Astrocyte (in vitro differentiated cells and primary cell): ENCODE data around the gene CAND1. TPM values are rescaled to one million over a fixed set of nuclear protein-coding genes. Genes with fewer than 3 reads are reported as not detected.

ENCODE experiments used
- DNase-seq: peaks from one replicate; pipeline ENCODE4 v3.0.0-alpha.2; 2010; ENCODE audit warnings: low read depth
- FAIRE-seq: peaks from 2 replicates; lab custom pipeline; 2011; peaks lifted over from hg19 to GRCh38; lab: Jason Lieb, UNC
- H2AFZ ChIP-seq: 2 replicates; pipeline ENCODE4 v1.6.0; 2012; ENCODE audit warnings: low read depth, low read length, inconsistent platforms
- H3K27ac ChIP-seq: 2 replicates; pipeline ENCODE4 v1.5.1; 2011; ENCODE audit warnings: low read depth, low read length, inconsistent platforms
- H3K27me3 ChIP-seq: 2 replicates; pipeline ENCODE4 v1.6.0; 2011; ENCODE audit warnings: low read length, inconsistent platforms; ENCODE audit not compliant: insufficient read depth
- H3K36me3 ChIP-seq: 2 replicates; pipeline ENCODE4 v1.5.1; 2011; ENCODE audit warnings: low read length, inconsistent platforms; ENCODE audit not compliant: insufficient read depth
- H3K4me1 ChIP-seq: 2 replicates; pipeline ENCODE4 v1.5.1; 2011; ENCODE audit warnings: low read length, inconsistent platforms; ENCODE audit not compliant: insufficient read depth
- H3K4me2 ChIP-seq: 2 replicates; pipeline ENCODE4 v1.6.0; 2012; ENCODE audit warnings: low read length, inconsistent platforms
- H3K4me3 ChIP-seq: 2 replicates; pipeline ENCODE4 v1.5.1; 2011; ENCODE audit warnings: low read depth, mild to moderate bottlenecking, low read length, inconsistent platforms; ENCODE audit not compliant: insufficient read depth
- H3K79me2 ChIP-seq: 2 replicates; pipeline ENCODE4 v1.6.0; 2012; ENCODE audit warnings: mild to moderate bottlenecking, low read length, inconsistent platforms; ENCODE audit not compliant: insufficient read depth
- H3K9ac ChIP-seq: 2 replicates; pipeline ENCODE4 v1.6.0; 2012; ENCODE audit warnings: mild to moderate bottlenecking, low read length, inconsistent platforms
- H3K9me3 ChIP-seq: 2 replicates; pipeline ENCODE4 v1.5.1; 2012; ENCODE audit warnings: low read depth, mild to moderate bottlenecking, low read length, inconsistent platforms; ENCODE audit not compliant: insufficient read depth
- H4K20me1 ChIP-seq: 2 replicates; pipeline ENCODE4 v1.6.0; 2012; ENCODE audit warnings: low read length, inconsistent platforms; ENCODE audit not compliant: insufficient read depth
- H3K27ac Mint-ChIP-seq: one replicate; pipeline ENCODE4 v1.8.0; 2021; ENCODE audit warnings: mild to moderate bottlenecking, mixed read lengths; ENCODE audit not compliant: unreplicated experiment
- H3K27me3 Mint-ChIP-seq: one replicate; pipeline ENCODE4 v1.8.0; 2021; ENCODE audit warnings: low read depth, mixed read lengths; ENCODE audit not compliant: unreplicated experiment
- H3K36me3 Mint-ChIP-seq: one replicate; pipeline ENCODE4 v1.8.0; 2021; ENCODE audit warnings: low read depth, mixed read lengths; ENCODE audit not compliant: unreplicated experiment
- H3K4me1 Mint-ChIP-seq: one replicate; pipeline ENCODE4 v1.8.0; 2021; ENCODE audit warnings: low read depth, mixed read lengths; ENCODE audit not compliant: unreplicated experiment
- H3K4me3 Mint-ChIP-seq: one replicate; pipeline ENCODE4 v1.8.0; 2021; ENCODE audit warnings: mild to moderate bottlenecking, moderate library complexity, mixed read lengths; ENCODE audit not compliant: unreplicated experiment
- H3K9me3 Mint-ChIP-seq: one replicate; pipeline ENCODE4 v1.8.0; 2021; ENCODE audit warnings: mild to moderate bottlenecking, mixed read lengths; ENCODE audit not compliant: unreplicated experiment
- EZH2 ChIP-seq: IDR thresholded peaks from 2 replicates; pipeline ENCODE4 v1.6.1; 2012; ENCODE audit warnings: mild to moderate bottlenecking, low read length, inconsistent platforms; ENCODE audit not compliant: insufficient read depth
- total RNA-seq: library from RNA; stranded (reverse); gene quantifications from 2 replicates; pipeline ENCODE4 v1.2.1, GENCODE V29; 2021
- TF ChIP-seq, protein P1 (sequence below): IDR thresholded peaks from 2 replicates; pipeline ENCODE4 v1.5.1; 2011; ENCODE audit warnings: low read depth, mild to moderate bottlenecking, inconsistent platforms, low read length, moderate library complexity; ENCODE audit not compliant: insufficient read depth

CAND1 gene
- total RNA-seq, 1 donor from 2014 or later, result 176 TPM

DNA sequence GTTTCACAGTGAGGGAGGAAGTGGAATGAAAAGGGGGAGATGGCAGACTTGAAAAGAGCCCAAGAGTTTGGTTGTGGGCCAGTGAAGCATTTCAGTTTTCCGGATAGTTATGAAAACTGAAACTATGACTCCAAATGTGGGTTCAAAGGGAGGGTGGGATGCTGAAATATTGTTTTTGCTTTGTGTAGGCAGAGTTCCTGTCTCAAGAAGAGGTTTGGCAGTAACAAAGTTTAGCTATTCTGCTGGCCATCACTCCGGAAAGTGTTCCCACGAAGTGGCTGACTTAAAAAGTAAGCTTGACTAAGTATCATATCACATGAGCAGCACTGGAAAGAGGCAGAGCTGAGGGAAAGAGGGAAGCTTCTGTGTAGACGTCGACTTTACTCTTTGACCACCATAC, 85.2 kb downstream of the CAND1 start:
- no peaks in the 10 kb centered on the region for H3K36me3 Mint-ChIP-seq
- Histone ChIP-seq H3K4me2 (peak overlapping the region; percentile 4), H3K36me3 (no peaks in the 10 kb centered on the region), H2AFZ (no peak overlapping the region), H3K27ac (no peak overlapping the region), H3K9ac (no peak overlapping the region), H4K20me1 (no peaks in the 10 kb centered on the region), H3K79me2 (no peaks in the 10 kb centered on the region), H3K4me1 (peaks cover 28% of the 10 kb centered on the region), H3K27me3 (no peaks in the 10 kb centered on the region), H3K9me3 (no peaks in the 10 kb centered on the region), H3K4me3 (no peak overlapping the region)
- peak; percentile 55 for DNase-seq
- H3K9me3 Mint-ChIP-seq, result no peaks in the 10 kb centered on the region
- H3K4me1 Mint-ChIP-seq, result peaks cover 46% of the 10 kb centered on the region
- no peak overlapping the region for H3K27ac Mint-ChIP-seq
- no peaks in the 10 kb centered on the region for H3K27me3 Mint-ChIP-seq
- no peak for FAIRE-seq
- TF ChIP-seq, protein P1, sequence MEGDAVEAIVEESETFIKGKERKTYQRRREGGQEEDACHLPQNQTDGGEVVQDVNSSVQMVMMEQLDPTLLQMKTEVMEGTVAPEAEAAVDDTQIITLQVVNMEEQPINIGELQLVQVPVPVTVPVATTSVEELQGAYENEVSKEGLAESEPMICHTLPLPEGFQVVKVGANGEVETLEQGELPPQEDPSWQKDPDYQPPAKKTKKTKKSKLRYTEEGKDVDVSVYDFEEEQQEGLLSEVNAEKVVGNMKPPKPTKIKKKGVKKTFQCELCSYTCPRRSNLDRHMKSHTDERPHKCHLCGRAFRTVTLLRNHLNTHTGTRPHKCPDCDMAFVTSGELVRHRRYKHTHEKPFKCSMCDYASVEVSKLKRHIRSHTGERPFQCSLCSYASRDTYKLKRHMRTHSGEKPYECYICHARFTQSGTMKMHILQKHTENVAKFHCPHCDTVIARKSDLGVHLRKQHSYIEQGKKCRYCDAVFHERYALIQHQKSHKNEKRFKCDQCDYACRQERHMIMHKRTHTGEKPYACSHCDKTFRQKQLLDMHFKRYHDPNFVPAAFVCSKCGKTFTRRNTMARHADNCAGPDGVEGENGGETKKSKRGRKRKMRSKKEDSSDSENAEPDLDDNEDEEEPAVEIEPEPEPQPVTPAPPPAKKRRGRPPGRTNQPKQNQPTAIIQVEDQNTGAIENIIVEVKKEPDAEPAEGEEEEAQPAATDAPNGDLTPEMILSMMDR, result no peak
- no peak for TF ChIP-seq EZH2
- H3K4me3 Mint-ChIP-seq, result no peak overlapping the region

DNA sequence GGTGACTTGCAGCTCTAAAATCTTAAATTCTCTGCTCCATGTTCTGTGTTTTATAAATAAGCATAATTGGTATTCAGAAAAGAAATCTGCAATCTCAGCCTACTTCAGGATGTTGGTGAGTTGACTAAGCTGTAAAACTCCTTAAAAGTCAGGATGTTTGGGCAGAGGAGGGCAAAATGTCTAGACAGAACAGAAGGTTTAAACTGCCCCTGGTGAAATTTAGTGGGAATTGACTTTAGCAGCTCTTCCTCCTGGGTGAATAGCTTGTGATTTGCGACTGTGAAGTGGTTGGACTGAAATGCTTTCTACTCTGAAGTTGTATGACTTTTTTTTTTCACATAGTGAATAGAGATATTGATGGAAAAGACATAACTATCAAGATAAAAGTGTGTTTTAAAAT, 85.8 kb downstream of the CAND1 start:
- H3K9ac ChIP-seq, result no peak overlapping the region
- no peaks in the 10 kb centered on the region for H3K36me3 ChIP-seq
- no peak overlapping the region for H3K4me3 ChIP-seq
- Mint-ChIP-seq H3K9me3 (no peaks in the 10 kb centered on the region), H3K4me1 (peaks cover 49% of the 10 kb centered on the region), H3K27ac (peak overlapping the region; percentile 64), H3K36me3 (no peaks in the 10 kb centered on the region), H3K4me3 (no peak overlapping the region), H3K27me3 (no peaks in the 10 kb centered on the region)
- peaks cover 31% of the 10 kb centered on the region for H3K4me1 ChIP-seq
- H4K20me1 ChIP-seq, result no peaks in the 10 kb centered on the region
- H2AFZ ChIP-seq, result no peak overlapping the region
- DNase-seq (peak; percentile 38), FAIRE-seq (no peak)
- no peaks in the 10 kb centered on the region for H3K27me3 ChIP-seq
- no peak for TF ChIP-seq EZH2
- TF ChIP-seq, protein P1, result no peak
- H3K4me2 ChIP-seq, result peak overlapping the region; percentile 4
- no peaks in the 10 kb centered on the region for H3K9me3 ChIP-seq
- H3K79me2 ChIP-seq, result no peaks in the 10 kb centered on the region
- no peak overlapping the region for H3K27ac ChIP-seq

DNA sequence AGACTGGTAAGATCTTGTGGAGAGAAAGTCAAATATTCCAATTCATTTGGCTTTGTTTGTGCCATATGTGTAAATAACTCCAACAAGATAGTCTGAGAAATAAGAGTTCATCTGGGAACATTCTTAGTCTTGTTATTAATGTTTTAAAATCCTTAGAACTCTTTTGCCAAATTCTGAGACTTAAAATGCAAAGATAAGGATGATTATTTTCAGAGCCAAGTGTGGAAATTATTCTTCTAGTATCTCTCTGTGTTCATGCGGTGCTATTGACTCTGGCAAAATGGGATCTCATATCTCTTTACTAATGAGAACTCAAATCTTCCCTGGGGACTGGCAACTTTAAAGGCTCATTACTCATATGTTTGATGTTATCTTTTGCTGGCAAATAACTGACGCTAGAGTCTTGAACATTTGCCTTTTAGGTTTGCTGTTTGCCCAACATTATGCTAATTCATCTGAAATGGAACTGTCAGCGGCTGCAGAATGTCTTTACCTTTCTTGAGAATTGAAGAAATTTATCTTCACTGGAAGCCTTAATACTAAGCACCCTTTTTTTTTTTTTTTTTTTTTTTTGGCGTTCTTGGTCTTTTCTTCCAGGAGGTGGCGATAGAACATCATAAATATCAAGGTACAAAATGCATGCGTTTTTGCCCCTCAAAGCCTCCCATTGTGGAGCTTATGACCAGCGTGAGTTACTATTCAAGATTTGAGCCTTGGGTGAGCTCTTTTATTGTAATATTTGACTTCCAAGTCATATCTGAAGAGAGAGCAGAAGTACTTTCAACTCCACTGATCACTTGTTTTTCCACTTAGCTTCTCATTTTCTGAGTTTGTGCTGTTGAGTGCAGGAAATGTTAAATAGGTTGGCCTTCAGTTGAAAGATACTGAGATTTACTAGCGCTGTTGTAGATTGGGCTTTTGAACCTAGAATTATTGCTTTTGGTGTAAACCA, 86.5 kb downstream of the CAND1 start:
- Mint-ChIP-seq H3K27ac (peak overlapping the region; percentile 64), H3K4me1 (peaks cover 49% of the 10 kb centered on the region), H3K27me3 (no peaks in the 10 kb centered on the region), H3K4me3 (no peak overlapping the region), H3K9me3 (no peaks in the 10 kb centered on the region), H3K36me3 (no peaks in the 10 kb centered on the region)
- Histone ChIP-seq H3K4me3 (no peak overlapping the region), H3K4me1 (peaks cover 31% of the 10 kb centered on the region), H3K27me3 (no peaks in the 10 kb centered on the region), H3K9ac (no peak overlapping the region), H2AFZ (no peak overlapping the region), H3K36me3 (no peaks in the 10 kb centered on the region), H3K79me2 (no peaks in the 10 kb centered on the region), H3K4me2 (peak overlapping the region; percentile 17), H4K20me1 (no peaks in the 10 kb centered on the region), H3K9me3 (no peaks in the 10 kb centered on the region), H3K27ac (no peak overlapping the region)
- no peak for TF ChIP-seq EZH2
- TF ChIP-seq, protein P1, result peak; percentile 62
- FAIRE-seq, result peak; percentile 47
- peak; percentile 57 for DNase-seq
